HEK293 (cell line): ENCODE measurements around the gene EPN1.

ENCODE experiments used
- ELK4 ChIP-seq: IDR thresholded peaks from 2 replicates; pipeline ENCODE4 v1.6.1; 2011; ENCODE audit warnings: mild to moderate bottlenecking, low read depth, low read length, borderline replicate concordance
- FEZF1 ChIP-seq: fragments of 450-650 bp; formaldehyde crosslinking; IDR thresholded peaks from 2 replicates; pipeline ENCODE4 v1.5.1; 2016; ENCODE audit warnings: missing biosample characterization, missing genetic modification characterization
- GLI4 ChIP-seq: fragments of 450-650 bp; formaldehyde crosslinking; IDR thresholded peaks from 2 replicates; pipeline ENCODE4 v1.5.1; 2016; ENCODE audit warnings: missing biosample characterization, missing genetic modification characterization
- GLIS1 ChIP-seq: fragments of 450-650 bp; formaldehyde crosslinking; IDR thresholded peaks from 2 replicates; pipeline ENCODE4 v1.5.1; 2016; ENCODE audit warnings: missing biosample characterization, missing genetic modification characterization
- KLF1 ChIP-seq: fragments of 450-650 bp; formaldehyde crosslinking; IDR thresholded peaks from 2 replicates; pipeline ENCODE4 v1.5.1; 2016; ENCODE audit warnings: missing biosample characterization, missing genetic modification characterization
- KLF16 ChIP-seq: fragments of 450-650 bp; formaldehyde crosslinking; IDR thresholded peaks from 2 replicates; pipeline ENCODE4 v1.5.1; 2017; ENCODE audit warnings: missing biosample characterization, missing genetic modification characterization
- KLF7 ChIP-seq: fragments of 450-650 bp; formaldehyde crosslinking; IDR thresholded peaks from 2 replicates; pipeline ENCODE4 v1.5.1; 2016; ENCODE audit warnings: missing biosample characterization, missing genetic modification characterization, borderline replicate concordance
- KLF9 ChIP-seq: fragments of 450-650 bp; formaldehyde crosslinking; IDR thresholded peaks from 2 replicates; pipeline ENCODE4 v1.5.1; 2016; ENCODE audit warnings: missing biosample characterization, missing genetic modification characterization, low read depth
- MZF1 ChIP-seq: fragments of 450-650 bp; formaldehyde crosslinking; IDR thresholded peaks from 2 replicates; pipeline ENCODE4 v1.5.1; 2017; ENCODE audit warnings: missing biosample characterization, missing genetic modification characterization, borderline replicate concordance
- OVOL3 ChIP-seq: fragments of 450-650 bp; formaldehyde crosslinking; IDR thresholded peaks from 2 replicates; pipeline ENCODE4 v1.5.1; 2016; ENCODE audit warnings: missing biosample characterization, missing genetic modification characterization
- PRDM1 ChIP-seq: fragments of 450-650 bp; formaldehyde crosslinking; IDR thresholded peaks from 2 replicates; pipeline ENCODE4; 2016; ENCODE audit warnings: missing biosample characterization, missing genetic modification characterization
- ZBTB1 ChIP-seq: fragments of 450-650 bp; formaldehyde crosslinking; IDR thresholded peaks from 2 replicates; pipeline ENCODE4 v1.5.1; 2016; ENCODE audit warnings: missing biosample characterization, missing genetic modification characterization
- ZBTB10 ChIP-seq: fragments of 450-650 bp; formaldehyde crosslinking; IDR thresholded peaks from 2 replicates; pipeline ENCODE4 v1.5.1; 2016; ENCODE audit warnings: missing biosample characterization, missing genetic modification characterization
- ZBTB11 ChIP-seq: fragments of 450-650 bp; formaldehyde crosslinking; conservative IDR thresholded peaks from 2 replicates; pipeline ENCODE4 v1.5.1; 2016; ENCODE audit warnings: low read depth, missing biosample characterization, missing genetic modification characterization
- ZBTB26 ChIP-seq: fragments of 450-650 bp; formaldehyde crosslinking; optimal IDR thresholded peaks from 2 replicates; pipeline ENCODE3; 2016; ENCODE audit warnings: missing biosample characterization, mild to moderate bottlenecking, missing genetic modification characterization
- ZBTB48 ChIP-seq: fragments of 450-650 bp; formaldehyde crosslinking; IDR thresholded peaks from 2 replicates; pipeline ENCODE4 v1.5.1; 2016; ENCODE audit warnings: missing biosample characterization, missing genetic modification characterization
- ZNF18 ChIP-seq: fragments of 450-650 bp; formaldehyde crosslinking; IDR thresholded peaks from 2 replicates; pipeline ENCODE4 v1.5.1; 2016; ENCODE audit warnings: missing biosample characterization, missing genetic modification characterization
- ZNF239 ChIP-seq: fragments of 450-650 bp; formaldehyde crosslinking; IDR thresholded peaks from 2 replicates; pipeline ENCODE4 v1.5.1; 2016; ENCODE audit warnings: missing biosample characterization, missing genetic modification characterization
- ZNF266 ChIP-seq: fragments of 450-650 bp; formaldehyde crosslinking; IDR thresholded peaks from 2 replicates; pipeline ENCODE4 v1.5.1; 2016; ENCODE audit warnings: missing biosample characterization, missing genetic modification characterization, low read depth
- ZNF324 ChIP-seq: fragments of 450-650 bp; formaldehyde crosslinking; IDR thresholded peaks from 2 replicates; pipeline ENCODE4 v1.5.1; 2016; ENCODE audit warnings: missing biosample characterization, missing genetic modification characterization
- ZNF544 ChIP-seq: fragments of 450-650 bp; formaldehyde crosslinking; IDR thresholded peaks from 2 replicates; pipeline ENCODE4 v1.5.0; 2017; ENCODE audit warnings: missing biosample characterization, missing genetic modification characterization
- ZNF549 ChIP-seq: fragments of 450-650 bp; IDR thresholded peaks from 2 replicates; pipeline ENCODE4 v1.5.1; 2018; ENCODE audit warnings: missing biosample characterization, missing genetic modification characterization, mild to moderate bottlenecking, inconsistent platforms, moderate library complexity
- ZNF585B ChIP-seq: fragments of 450-650 bp; formaldehyde crosslinking; IDR thresholded peaks from 2 replicates; pipeline ENCODE4 v1.5.1; 2016; ENCODE audit warnings: missing biosample characterization, missing genetic modification characterization
- ZNF624 ChIP-seq: fragments of 450-650 bp; formaldehyde crosslinking; IDR thresholded peaks from 2 replicates; pipeline ENCODE4 v1.5.1; 2017; ENCODE audit warnings: missing biosample characterization, missing genetic modification characterization
- ZNF658 ChIP-seq: fragments of 450-650 bp; formaldehyde crosslinking; IDR thresholded peaks from 2 replicates; pipeline ENCODE4; 2016; ENCODE audit warnings: missing biosample characterization, missing genetic modification characterization
- ZNF677 ChIP-seq: fragments of 450-650 bp; IDR thresholded peaks from 2 replicates; pipeline ENCODE4 v1.5.0; 2018; ENCODE audit warnings: missing biosample characterization, mild to moderate bottlenecking, missing genetic modification characterization, moderate library complexity
- ZNF707 ChIP-seq: fragments of 450-650 bp; formaldehyde crosslinking; IDR thresholded peaks from 2 replicates; pipeline ENCODE4 v1.5.1; 2016; ENCODE audit warnings: missing biosample characterization, missing genetic modification characterization
- ZNF776 ChIP-seq: fragments of 450-650 bp; formaldehyde crosslinking; IDR thresholded peaks from 2 replicates; pipeline ENCODE4 v1.5.0; 2017; ENCODE audit warnings: missing biosample characterization, missing genetic modification characterization, borderline replicate concordance
- ZNF792 ChIP-seq: fragments of 450-650 bp; formaldehyde crosslinking; IDR thresholded peaks from 2 replicates; pipeline ENCODE4 v1.5.1; 2016; ENCODE audit warnings: missing biosample characterization, missing genetic modification characterization
- ZXDB ChIP-seq: fragments of 450-650 bp; formaldehyde crosslinking; IDR thresholded peaks from 2 replicates; pipeline ENCODE4 v1.5.1; 2016; ENCODE audit warnings: missing biosample characterization, missing genetic modification characterization

Gene EPN1

GRCh38 chr19:55642153-55643002 lies 32.6 kb upstream of the EPN1 start (continued):
- TF ChIP-seq ZNF585B (tag by site-specific recombination) (no peak), ZNF776 (tag by site-specific recombination) (no peak), MZF1 (tag by site-specific recombination) (no peak), ZBTB11 (tag by site-specific recombination) (0 out of 2 replicates have a peak, but pooled peaks have one; percentile 12), ZNF792 (tag by site-specific recombination) (no peak), ZNF324 (tag by site-specific recombination) (no peak), GLIS1 (tag by site-specific recombination) (peak; percentile 87), ZNF18 (tag by site-specific recombination) (no peak), OVOL3 (tag by site-specific recombination) (no peak), KLF1 (tag by site-specific recombination) (no peak), KLF9 (no peak; the same call in 1 of the 2 replicates), ZNF549 (tag by site-specific recombination) (no peak), KLF7 (no peak), ZNF544 (tag by site-specific recombination) (no peak), ZBTB1 (tag by site-specific recombination) (no peak), FEZF1 (tag by site-specific recombination) (no peak), ZXDB (tag by site-specific recombination) (no peak; the same call in 1 of the 2 replicates), ZNF239 (tag by site-specific recombination) (no peak), ZBTB48 (no peak), ZNF658 (tag by site-specific recombination) (no peak), ZBTB10 (peak; percentile 38; the same call in 1 of the 2 replicates), ZNF624 (no peak), KLF16 (no peak), ZNF677 (tag by site-specific recombination) (0 out of 2 replicates have a peak, but pooled peaks have one; percentile 36), ZBTB26 (tag by site-specific recombination) (no peak), PRDM1 (peak; percentile 93), ZNF266 (tag by site-specific recombination) (no peak), ZNF707 (no peak), ELK4 (no peak), GLI4 (tag by site-specific recombination) (no peak)
